Fibroblast of peridontal ligament (primary cell): Measurements from ENCODE around the gene KDM4B.
A peak's percentile ranks its signal among the peaks of the same experiment; 100 is the strongest.
"Not testable (repeated sequence)": the region's sequence is repeated elsewhere in the genome, so short reads cannot be mapped to it uniquely, and the experiment has no call there.

Source experiments
- DNase-seq: peaks from one replicate; pipeline ENCODE4 v3.0.0-alpha.2; 2010; ENCODE audit errors: extremely low read depth

The KDM4B gene

DNA sequence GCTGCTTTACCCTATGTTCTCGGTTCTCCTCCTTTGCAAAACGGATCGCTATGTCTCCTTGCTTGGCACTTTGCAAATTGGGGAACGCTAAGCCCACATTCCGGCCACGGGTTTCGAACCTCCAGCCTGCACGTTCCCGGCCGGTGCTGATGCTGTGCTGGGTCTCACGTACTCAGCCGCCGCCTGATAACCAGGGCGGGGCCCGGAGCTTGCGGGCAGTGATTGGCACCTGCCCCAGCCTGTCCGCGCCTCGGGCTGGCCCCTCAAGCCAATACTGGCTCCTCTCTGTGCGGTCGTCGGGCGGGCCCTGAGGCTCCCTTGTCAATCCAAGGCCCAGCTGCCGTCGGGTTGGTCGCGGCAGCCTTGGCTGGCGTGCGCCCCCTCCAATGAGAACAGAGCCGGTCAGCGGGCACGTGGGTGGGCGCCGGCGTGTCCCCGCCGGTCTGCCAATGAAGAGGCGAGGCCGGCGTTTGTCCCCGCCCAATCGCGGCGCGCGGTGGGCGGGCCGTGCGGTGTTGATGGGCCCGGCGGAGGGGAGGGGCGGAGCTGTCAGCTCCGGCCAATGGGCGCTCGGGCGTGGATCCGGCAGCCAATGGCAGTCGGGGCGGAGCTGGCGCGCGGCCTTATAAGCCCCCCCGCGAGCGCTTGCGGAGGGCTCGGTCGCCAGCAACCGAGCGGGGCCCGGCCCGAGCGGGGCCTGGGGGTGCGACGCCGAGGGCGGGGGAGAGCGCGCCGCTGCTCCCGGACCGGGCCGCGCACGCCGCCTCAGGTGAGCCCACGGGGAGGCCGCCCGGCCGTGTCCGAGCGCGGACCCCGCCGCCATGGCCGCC lies at the start of gene KDM4B:
Gene KDM4B, plus strand, starts transcription at position 652 of the 830 bp plus-strand sequence. CDS start 63,778 bp downstream, outside the sequence.
- peak; percentile 99 for DNase-seq

DNA sequence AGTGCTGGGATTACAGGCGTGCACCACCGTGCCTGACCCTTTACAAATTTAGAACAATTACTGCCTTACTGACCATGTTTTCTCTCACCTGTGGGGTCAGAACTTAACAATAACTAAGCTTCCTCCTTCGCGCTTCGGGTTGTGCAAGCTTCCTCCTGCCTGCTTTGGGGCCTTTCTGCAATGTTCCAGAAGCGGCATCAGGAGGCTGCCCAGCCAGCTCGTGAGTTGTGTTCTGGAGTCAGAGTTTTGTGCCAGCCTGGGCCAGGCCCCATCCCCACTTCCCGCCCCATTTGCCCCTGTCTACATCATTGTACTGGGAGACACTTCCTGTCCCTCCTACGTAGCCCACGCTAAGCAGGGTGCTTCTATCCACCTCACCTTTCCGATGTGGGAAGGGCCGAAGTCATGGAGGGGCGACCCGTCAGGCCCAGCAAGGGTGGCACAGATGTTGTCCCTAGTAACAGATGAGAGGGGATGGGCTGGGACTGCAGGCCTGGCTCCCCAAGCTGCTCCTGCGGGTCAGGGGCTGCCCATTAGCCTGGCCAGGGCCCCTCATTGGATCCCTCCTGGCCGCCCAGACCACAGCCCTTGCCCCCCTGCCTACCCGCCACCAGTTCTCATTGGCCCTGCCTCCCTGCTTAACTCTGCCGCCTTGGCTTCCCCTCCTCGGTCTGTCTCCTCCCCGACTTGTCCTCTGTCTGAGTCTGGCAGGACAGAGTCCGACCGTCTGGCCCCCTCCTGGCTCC lies 46.2 kb upstream of the KDM4B start:
- no peak for DNase-seq

DNA sequence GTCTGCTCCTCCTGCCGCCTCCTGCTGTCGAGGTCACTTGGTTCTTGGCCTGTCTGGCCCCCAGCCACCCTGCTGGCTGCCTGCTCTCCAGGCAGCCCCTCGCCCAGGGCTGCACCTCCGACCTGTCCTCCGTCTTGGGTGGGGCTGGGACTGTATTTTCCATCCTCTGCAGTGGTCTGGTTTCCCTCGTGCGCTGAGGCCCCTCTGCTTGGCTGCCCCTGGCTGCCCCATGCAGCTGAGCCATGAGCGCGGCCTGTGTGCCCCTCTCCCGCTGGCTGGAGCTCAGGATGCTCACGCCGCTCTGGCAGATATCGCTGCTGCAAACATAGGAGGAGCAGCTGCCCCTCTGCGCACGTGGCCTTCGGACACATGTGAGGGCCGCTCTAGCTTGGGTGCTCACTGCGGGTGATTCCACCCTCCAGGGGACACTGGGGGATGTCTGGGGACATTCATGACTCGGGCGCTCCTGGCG lies 45.6 kb upstream of the KDM4B start:
- no peak for DNase-seq

DNA sequence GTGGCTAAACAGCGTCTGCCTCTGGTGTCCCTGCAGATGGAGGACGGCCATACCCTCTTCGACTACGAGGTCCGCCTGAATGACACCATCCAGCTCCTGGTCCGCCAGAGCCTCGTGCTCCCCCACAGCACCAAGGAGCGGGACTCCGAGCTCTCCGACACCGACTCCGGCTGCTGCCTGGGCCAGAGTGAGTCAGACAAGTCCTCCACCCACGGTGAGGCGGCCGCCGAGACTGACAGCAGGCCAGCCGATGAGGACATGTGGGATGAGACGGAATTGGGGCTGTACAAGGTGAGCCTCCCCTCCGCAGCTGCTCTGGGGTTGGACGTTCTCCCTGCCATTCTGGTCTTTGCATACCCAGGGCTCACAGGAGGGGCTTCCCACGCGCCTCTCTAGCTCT lies 39.7 kb upstream of the KDM4B start:
- no peak for DNase-seq

DNA sequence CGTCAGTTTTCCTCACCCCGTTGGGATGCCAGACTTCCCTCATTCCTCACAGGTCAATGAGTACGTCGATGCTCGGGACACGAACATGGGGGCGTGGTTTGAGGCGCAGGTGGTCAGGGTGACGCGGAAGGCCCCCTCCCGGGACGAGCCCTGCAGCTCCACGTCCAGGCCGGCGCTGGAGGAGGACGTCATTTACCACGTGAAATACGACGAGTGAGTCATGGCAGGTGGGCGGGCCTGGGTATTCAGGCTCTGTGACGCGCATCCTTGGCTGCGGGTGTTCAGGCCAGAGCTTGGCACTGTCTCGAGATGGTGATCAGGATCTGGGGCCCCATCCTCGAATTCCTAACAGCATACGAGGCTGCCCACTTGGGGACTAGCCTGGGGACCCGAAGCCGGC lies 38.2 kb upstream of the KDM4B start:
- DNase-seq = no peak

DNA sequence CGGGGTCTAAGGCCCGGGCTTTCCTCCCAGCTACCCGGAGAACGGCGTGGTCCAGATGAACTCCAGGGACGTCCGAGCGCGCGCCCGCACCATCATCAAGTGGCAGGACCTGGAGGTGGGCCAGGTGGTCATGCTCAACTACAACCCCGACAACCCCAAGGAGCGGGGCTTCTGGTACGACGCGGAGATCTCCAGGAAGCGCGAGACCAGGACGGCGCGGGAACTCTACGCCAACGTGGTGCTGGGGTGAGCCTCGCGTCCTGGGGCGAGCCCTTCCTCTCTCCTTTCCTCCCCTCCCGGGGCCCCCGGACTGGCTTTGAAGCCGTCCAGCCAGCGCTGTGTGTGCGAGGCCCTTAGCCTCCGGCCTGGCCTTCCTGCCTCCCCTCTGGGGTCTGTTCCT lies 36.2 kb upstream of the KDM4B start:
- DNase-seq = no peak

DNA sequence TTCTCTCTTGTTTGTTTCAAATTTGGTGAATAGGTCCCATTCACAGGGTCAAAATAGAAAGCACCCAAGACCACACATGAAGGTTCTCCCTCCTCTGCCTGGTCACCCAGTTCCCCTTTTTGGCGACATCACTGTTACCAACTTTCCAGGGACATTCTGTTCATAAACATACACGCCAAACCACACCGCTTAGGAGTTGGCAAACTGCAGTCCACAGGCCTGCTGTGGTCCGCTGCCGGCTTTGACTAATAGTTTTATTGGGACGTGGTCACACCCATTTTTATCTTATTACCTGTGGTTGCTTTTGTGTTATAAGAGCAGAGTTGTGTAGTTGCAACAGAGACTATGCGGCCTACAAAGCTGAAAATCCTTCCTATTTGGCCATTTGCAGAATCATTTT lies 35.4 kb upstream of the KDM4B start:
- peak; percentile 11 for DNase-seq

DNA sequence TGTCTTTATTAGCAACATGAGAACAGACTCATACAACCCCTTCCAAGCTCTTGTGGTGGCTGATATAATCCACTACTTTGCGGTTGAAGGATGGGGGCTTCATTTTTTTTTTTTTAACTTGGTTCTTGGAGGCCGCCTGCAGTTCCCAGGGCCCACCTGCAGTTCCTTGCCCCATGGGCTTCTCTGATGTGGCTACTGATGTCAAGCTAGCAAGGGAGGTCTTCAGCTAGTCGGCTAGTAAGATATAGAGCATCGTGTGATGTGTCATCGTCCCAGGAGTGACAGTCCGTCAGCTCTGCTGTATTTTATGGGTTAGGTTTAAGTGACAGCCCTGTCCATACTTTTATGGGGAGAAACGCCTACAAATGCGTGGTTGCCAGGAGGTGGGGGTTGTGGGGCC lies 33.5 kb upstream of the KDM4B start:
- DNase-seq = no peak

DNA sequence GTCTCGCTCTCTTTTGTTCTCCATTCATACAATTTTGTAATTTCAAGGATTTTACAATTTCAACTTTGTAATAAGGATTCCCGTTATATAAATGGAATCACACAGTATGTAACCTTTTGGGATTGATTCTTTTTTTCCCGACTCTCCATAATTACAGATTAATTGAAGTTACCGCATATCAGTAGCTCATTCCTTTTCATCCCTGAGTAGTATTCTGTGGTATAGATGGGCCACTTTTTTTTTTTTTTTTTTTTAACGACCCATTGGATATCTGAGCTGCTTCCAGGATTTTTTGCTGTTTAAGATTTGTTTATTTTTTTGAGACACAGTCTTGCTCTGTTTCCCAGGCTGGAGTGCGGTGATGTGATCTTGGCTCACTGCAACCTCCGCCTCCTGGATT lies 31.9 kb upstream of the KDM4B start:
- DNase-seq = no peak

DNA sequence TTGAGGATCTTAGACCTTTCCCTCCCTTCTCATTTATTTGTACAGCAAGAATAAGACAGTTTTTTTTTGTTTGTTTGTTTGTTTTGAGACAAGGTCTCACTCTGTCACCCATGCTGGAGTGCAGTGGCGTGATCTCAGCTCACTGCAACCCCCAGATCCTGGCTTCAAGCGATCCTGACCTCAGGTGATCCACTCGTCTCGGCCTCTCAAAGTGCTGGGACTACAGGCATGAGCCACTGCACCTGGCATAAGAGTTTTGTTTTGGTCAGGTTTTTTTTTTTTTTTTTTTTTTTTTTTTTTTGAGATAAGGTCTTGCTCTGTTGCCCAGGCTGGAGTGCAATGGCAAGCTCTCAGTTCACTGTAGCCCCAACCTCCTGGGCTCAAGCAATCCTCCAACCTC lies 30.5 kb upstream of the KDM4B start:
- DNase-seq = not testable (repeated sequence)

DNA sequence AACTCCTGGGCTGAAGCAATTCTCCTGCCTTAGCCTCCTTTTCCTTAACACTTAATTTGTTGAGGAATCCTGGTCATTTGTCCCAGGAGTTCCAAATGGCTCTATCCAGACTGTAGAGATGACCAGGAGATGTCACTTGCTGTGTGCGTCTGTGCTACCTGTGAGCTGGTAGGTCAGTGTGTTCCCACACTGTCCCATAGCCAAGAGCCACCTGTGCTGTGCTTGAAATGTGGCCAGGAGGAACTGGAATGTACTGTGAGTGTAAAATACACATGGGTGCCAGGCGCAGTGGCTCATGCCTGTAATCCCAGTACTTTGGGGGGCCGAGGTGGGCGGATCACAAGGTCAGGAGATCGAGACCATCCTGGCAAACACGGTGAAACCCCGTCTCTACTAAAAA lies 29.4 kb upstream of the KDM4B start:
- no peak for DNase-seq

DNA sequence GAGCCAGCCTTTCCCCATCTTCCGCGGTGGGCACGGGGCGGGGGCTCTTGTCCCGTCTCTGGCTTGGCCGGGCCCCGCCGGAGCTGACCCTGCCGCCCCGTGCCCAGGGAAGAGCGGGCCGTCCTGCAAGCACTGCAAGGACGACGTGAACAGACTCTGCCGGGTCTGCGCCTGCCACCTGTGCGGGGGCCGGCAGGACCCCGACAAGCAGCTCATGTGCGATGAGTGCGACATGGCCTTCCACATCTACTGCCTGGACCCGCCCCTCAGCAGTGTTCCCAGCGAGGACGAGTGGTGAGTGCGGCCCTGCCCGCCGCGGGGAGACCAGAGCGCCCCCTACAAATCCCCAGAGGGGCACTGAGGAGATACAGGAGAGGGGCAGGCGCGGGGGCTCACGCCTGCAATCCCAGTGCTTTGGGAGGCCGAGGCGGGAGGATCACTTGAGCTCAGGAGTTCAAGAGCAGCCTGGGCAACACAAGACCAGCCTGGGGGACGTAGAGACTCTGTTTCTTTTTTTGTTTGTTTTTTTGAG lies 27.2 kb upstream of the KDM4B start:
- not testable (repeated sequence) for DNase-seq

DNA sequence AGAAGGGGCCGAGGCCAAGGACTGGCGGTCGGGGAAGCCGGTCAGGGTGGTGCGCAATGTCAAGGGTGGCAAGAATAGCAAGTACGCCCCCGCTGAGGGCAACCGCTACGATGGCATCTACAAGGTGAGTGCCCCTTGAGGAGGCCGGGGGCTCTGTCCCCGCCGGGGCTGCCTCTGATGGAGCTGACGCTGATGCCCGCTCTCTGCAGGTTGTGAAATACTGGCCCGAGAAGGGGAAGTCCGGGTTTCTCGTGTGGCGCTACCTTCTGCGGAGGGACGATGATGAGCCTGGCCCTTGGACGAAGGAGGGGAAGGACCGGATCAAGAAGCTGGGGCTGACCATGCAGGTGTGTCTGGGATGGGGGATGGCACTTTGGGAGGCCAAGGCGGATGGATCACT lies 18.3 kb upstream of the KDM4B start:
- not testable (repeated sequence) for DNase-seq

DNA sequence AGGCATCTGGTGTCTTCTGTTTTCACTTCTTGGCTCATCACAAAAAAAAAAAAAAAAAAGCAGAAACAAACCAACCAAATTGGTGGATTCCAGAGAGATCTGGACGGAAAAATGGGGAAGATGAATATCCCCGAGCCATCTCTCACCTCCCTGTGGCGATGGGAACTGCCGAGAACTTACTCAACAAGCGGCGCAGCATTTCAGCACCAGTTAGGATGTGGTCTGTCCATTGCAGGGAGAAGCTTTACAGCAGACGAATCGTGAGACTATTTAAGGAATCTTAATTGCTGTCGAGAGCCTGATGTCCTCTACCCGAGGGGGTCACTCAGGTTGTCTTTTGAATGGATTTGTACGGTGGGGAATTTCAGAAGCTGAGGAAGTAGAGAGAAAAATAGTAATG lies 17.3 kb upstream of the KDM4B start:
- no peak for DNase-seq

DNA sequence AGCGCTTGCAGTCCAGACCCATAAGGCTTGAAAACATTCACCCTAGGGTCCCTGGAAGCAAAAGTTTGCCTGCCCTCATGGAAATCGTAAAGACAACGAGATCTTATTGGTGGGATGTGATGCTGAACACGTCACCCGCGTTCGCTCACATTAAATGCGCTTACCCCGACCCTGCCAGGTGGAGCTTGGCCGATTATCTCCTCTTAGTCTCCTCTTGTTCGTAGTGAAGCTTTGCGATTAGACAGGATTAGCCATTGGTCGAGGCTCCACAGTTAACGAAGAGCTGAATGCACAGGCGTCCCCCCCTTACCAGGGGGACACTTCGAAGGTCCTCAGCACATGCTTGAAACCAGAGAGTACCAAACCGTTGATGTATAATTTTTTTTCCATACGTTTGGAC lies 16.0 kb upstream of the KDM4B start:
- no peak for DNase-seq

DNA sequence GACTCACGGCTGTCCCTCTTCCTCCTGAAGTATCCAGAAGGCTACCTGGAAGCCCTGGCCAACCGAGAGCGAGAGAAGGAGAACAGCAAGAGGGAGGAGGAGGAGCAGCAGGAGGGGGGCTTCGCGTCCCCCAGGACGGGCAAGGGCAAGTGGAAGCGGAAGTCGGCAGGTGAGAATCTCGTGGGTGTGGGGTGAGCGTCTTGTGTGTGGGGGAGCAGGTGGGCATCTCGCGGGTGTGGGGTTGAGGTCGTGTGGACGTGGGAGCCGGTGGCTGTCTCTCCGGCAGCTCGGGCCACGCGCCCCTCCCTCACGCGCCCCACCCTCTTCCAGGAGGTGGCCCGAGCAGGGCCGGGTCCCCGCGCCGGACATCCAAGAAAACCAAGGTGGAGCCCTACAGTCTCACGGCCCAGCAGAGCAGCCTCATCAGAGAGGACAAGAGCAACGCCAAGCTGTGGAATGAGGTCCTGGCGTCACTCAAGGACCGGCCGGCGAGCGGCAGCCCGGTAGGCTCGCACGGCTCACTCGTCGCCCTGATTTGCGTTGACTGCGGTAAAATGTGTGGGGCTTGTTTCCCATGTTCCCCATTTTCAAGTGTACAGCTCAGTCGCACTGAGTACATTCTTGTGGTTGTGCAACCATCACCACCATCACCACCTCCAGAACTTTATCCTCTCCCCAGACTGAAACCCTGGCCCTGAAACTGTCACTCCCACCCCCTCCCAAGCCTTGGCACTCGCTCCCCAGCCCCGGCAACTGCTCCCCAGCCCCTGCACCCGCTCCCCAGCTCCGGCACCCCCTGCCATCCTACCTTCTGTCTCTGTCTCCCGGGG lies 14.4 kb upstream of the KDM4B start:
- not testable (repeated sequence) for DNase-seq

DNA sequence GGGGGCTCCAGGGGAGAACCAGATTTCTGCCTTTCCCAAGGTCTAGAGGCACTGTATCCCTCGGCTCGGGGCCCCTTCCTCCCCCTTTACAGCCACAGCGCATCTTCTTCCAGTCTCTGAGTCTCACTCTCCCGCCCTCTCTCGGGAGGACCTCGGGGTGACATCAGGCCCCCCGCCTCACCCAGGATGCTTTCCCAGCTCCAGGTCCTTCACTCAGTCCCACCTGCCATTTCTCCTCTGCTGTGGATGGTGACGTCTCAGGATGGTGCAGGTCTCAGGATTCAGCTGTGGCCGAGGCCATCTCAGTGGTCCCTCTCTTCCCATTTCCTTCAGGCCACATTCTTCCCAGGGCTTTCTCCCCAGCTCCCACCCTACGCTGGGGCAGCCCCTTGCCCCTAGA lies 13.6 kb upstream of the KDM4B start:
- no peak for DNase-seq

DNA sequence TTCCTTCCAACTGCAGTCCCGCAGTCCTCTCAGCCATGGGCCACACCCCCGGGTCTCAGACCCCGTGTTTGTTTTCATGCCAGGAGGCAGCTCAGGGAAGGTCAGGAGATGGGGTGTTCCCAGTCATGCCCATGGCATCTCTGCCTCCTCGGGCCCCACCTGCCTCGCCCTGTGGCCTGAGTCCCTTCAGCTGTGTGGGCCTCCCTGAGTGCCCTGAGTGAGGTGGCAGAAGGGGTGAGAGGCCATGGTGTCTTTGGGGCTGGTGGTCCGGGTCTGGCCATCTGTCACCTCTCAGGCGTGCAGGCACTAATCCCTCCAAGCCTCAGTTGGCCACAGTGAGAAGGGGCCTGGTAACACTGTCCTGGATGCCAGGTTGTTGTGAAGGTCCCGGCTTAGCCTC lies 10.9 kb upstream of the KDM4B start:
- no peak for DNase-seq

DNA sequence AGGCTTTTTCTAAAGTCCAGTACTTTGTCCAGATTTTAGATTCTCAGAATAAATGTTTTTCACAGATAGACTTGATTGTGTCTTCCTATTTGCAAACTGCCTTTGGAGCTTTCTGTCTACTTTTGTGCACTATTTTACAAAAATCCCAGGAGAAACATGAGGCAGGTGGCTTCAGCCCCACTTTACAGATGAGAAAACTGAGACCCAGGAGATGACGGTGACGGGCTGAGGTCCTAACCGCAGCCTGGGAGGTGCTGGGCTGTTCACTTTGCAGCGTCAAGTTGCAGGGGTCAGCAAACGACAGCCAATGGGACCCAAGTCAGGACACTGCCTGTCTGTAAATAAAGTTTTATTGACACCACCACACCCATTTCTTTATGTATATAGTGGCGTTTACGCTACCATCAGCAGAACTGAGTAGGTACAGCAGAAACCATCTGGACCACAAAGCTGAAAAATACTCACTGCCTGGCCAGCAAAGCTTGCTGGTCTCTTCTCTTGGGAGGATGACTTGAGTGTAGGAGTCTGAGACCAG lies 6.8 kb upstream of the KDM4B start:
- no peak for DNase-seq

DNA sequence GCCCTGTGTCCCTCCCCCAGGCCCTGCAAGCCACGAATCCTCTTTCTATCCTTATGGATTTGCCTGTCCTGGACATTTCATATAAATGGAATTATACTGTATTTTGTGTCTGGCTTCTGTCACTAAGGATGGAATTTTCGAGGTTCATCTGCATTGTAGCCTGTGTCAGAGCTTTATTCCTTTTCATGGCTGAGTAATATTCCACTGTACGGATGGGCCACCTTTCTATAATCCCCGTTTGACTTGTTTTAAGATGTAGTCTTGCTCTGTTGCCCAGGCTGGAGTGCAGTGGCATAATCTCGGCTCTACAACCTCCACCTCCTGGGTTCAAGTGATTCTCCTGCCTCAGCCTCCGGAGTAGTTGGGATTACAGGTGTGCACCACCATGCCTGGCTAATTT lies 3.9 kb upstream of the KDM4B start:
- DNase-seq = no peak

DNA sequence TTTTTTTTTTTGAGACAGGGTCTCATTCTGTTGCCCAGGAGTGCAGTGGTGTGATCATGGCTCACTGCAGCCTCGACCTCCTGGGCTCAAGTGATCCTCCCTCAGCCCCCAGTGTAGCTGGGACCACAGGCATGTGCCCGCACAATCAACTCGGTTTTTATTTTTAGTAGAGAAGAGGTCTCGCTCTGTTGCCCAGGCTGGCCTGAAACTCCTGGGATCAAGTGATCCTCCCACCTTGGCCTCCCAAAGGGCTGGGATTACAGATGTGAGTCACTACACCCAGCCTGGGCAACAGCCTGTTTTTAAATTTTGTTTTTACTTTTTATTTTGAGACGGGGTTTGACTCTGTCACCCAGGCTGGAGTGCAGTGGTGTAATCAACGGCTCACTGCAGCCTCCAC lies 2.3 kb upstream of the KDM4B start:
- DNase-seq = peak; percentile 14
